Activated CD8-positive, alpha-beta T cell treated with anti-CD3 and anti-CD28 coated beads for 36 hours (primary cell): ENCODE results near the gene UGT8. TPM values are rescaled to one million over a fixed set of nuclear protein-coding genes. Genes with fewer than 3 reads are reported as not detected.

Experiments
- ATAC-seq: fragments of 200-7000 bp; cut with Tn5 transposase; one replicate; pipeline ENCODE4 v1.10.0; 2021; ENCODE audit warnings: mild to moderate bottlenecking, moderate library complexity
- CTCF ChIA-PET: fragments of 350-600 bp; sonication (Branson Sonifier 250); formaldehyde crosslinking; loops from one replicate; lab custom pipeline; 2021; ENCODE audit warnings: antibody characterized with exemption; lab: Charles Lee
- POLR2A ChIA-PET: fragments of 350-600 bp; sonication (Branson Sonifier 250); formaldehyde crosslinking; loops from one replicate; lab custom pipeline; 2021; ENCODE audit warnings: antibody characterized with exemption; lab: Charles Lee
- DNase-seq: peaks from one replicate; pipeline ENCODE4 v3.0.0-alpha.2; 2020
- H3K27ac Mint-ChIP-seq: one replicate; pipeline ENCODE4 v1.8.0; 2021; ENCODE audit warnings: mild to moderate bottlenecking, mixed read lengths
- H3K27me3 Mint-ChIP-seq: one replicate; pipeline ENCODE4 v1.8.0; 2021; ENCODE audit warnings: mixed read lengths
- H3K36me3 Mint-ChIP-seq: one replicate; pipeline ENCODE4 v1.8.0; 2021; ENCODE audit warnings: low read depth, mixed read lengths
- H3K4me1 Mint-ChIP-seq: one replicate; pipeline ENCODE4 v1.8.0; 2021; ENCODE audit warnings: low read depth, mixed read lengths
- H3K4me3 Mint-ChIP-seq: one replicate; pipeline ENCODE4 v1.8.0; 2021; ENCODE audit warnings: mild to moderate bottlenecking, moderate library complexity, mixed read lengths
- H3K9me3 Mint-ChIP-seq: one replicate; pipeline ENCODE4 v1.8.0; 2021; ENCODE audit warnings: mixed read lengths
- intact Hi-C: fragments of 100-400 bp; cut with micrococcal nuclease; formaldehyde crosslinking; loops from one replicate; pipeline ENCODE4 v1.10.0; 2022
- total RNA-seq, 2 experiments: library from RNA; stranded (reverse); gene quantifications; one replicate each; pipeline ENCODE4 v1.2.3, GENCODE V29; 2021
- TF ChIP-seq, protein P1 (sequence below): fragments of 200-600 bp; IDR thresholded peaks from one replicate; pipeline ENCODE4 v1.8.0; 2022; ENCODE audit warnings: antibody characterized with exemption, mild to moderate bottlenecking

The UGT8 gene
- total RNA-seq: under 1 TPM; 0.07 to 0.14 TPM

DNA sequence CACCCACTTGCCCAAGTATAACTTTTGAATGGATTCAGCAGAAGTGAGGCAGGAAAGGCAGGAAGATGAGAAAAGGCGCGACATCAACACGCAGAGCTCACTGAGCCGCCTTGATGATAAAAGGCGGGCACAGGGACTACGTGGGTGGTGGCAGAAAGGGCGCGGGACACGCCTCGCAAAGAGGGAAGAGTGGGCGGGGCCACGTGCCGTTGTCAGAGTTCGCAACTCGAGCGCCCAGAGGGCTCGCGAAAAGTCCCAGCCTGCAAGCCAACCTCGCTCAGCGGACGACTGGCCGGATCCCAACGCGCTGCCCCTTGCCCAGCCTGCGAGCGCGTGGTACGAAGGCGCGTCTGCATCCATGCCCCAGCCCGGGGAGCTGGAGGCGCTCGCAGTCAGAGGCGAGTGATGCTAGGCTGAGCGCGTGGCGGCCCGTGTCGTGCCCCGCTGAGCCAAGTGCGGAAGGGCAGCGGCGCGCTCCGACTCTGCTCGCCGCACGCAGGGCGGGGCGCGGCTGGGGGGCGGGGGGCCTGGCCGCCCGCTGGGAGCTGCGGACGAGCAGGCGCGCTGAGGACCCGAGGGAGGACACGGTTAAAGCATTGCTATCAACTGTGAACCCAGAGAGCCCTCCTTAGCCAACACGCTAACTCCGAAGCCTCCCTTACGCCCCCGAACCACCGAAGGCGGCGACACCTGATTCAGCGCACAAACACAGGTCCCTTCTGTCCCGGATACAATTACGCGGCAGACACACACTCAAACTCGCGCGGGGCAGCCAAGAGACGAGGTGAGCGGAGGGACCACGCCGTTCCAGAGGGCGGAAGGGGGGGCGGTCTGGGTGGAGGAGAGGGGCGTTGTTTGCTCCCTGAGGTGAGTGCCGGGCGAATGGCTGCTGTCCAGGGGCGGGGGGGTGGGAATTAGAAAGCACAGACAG lies at the start of gene UGT8:
TSS of gene UGT8 (plus strand) at position 617 of the 931 bp plus-strand sequence. CDS start 24,074 bp downstream, outside the sequence.
- CTCF ChIA-PET: no interaction called here
- no peaks in the 10 kb centered on the region for H3K9me3 Mint-ChIP-seq
- no peak within 1 kb of the TSS for H3K27ac Mint-ChIP-seq
- POLR2A ChIA-PET: no interaction called here
- TF ChIP-seq, protein P1, sequence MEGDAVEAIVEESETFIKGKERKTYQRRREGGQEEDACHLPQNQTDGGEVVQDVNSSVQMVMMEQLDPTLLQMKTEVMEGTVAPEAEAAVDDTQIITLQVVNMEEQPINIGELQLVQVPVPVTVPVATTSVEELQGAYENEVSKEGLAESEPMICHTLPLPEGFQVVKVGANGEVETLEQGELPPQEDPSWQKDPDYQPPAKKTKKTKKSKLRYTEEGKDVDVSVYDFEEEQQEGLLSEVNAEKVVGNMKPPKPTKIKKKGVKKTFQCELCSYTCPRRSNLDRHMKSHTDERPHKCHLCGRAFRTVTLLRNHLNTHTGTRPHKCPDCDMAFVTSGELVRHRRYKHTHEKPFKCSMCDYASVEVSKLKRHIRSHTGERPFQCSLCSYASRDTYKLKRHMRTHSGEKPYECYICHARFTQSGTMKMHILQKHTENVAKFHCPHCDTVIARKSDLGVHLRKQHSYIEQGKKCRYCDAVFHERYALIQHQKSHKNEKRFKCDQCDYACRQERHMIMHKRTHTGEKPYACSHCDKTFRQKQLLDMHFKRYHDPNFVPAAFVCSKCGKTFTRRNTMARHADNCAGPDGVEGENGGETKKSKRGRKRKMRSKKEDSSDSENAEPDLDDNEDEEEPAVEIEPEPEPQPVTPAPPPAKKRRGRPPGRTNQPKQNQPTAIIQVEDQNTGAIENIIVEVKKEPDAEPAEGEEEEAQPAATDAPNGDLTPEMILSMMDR: no peak
- DNase-seq (peak; percentile 61), ATAC-seq (peak; percentile 66)
- H3K36me3 Mint-ChIP-seq: no peaks in the 10 kb centered on the region
- peaks cover 38% of the 10 kb centered on the region for H3K27me3 Mint-ChIP-seq
- intact Hi-C loops: no loop called here
- H3K4me1 Mint-ChIP-seq: peaks cover 9% of the 10 kb centered on the region
- peak within 1 kb of the TSS; percentile 40 for H3K4me3 Mint-ChIP-seq

DNA sequence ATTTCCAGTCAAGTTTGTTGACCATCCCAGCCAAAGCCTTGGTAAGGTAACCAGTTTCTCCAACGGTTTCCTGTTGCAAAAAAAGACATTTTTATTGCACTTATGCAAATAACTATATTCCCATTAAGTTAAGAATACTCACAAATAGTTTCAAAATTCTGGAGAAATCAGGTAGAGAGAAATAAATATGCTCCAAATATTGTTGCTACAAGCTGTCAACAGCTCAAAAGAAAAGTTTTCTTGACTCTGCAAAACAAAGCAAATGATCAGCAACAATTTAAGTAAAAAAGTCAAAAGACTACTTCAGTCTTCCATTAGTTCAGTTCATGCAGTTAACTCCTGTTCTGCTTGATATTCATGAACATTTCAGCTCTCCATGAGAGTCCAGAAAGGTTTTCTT lies 49.0 kb upstream of the UGT8 start:
- no peak overlapping the region for H3K4me3 Mint-ChIP-seq

DNA sequence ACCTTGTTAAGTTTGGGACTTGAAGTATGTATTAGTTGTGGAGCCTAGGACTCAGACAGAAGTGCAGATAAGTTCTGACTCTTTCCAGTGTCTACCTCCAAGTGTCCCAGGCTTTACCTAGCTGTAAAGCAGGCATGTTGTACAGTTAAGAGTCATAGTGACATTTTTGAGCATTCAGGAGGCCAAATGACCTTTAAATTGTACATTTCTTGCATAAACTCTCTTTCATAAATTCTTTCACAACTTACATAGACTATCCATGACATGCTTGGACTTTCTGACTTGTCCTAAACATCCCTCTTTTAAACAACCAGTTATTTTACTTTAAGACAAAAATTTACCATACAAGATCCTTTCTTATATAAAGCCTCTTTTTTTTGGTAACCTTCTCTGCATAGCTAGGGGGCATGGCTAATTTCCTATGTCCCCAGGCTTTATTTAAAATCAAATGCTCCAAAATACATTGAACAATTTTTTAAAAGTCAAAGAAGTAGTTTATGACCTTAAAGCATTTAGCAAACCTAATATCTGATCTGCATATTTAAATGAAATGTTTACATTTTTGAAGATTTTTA lies 40.1 kb upstream of the UGT8 start:
- DNase-seq (no peak), ATAC-seq (no peak)
- Mint-ChIP-seq H3K36me3 (no peaks in the 10 kb centered on the region), H3K4me3 (no peak overlapping the region), H3K4me1 (no peaks in the 10 kb centered on the region), H3K9me3 (peaks cover 9% of the 10 kb centered on the region), H3K27me3 (peaks cover 1% of the 10 kb centered on the region), H3K27ac (no peak overlapping the region)
- CTCF ChIA-PET: no interaction called here
- intact Hi-C loops: no loop called here
- POLR2A ChIA-PET: no interaction called here
- TF ChIP-seq, protein P1: no peak

More for the DNA sequence above, 49.0 kb upstream of the UGT8 start:
- ATAC-seq: no peak
- no peaks in the 10 kb centered on the region for H3K36me3 Mint-ChIP-seq
- no peaks in the 10 kb centered on the region for H3K4me1 Mint-ChIP-seq
- CTCF ChIA-PET: no interaction called here
- H3K9me3 Mint-ChIP-seq: peaks cover 2% of the 10 kb centered on the region
- H3K27me3 Mint-ChIP-seq: peaks cover 1% of the 10 kb centered on the region
- TF ChIP-seq, protein P1: no peak
- H3K27ac Mint-ChIP-seq: no peak overlapping the region
- intact Hi-C loops: no loop called here
- POLR2A ChIA-PET: no interaction called here
- no peak for DNase-seq

- DNase-seq (no peak), ATAC-seq (no peak)
- Mint-ChIP-seq H3K9me3 (peaks cover 9% of the 10 kb centered on the region), H3K27me3 (no peaks in the 10 kb centered on the region), H3K36me3 (no peaks in the 10 kb centered on the region), H3K4me3 (no peak overlapping the region), H3K4me1 (no peaks in the 10 kb centered on the region), H3K27ac (no peak overlapping the region)
- CTCF ChIA-PET: no interaction called here
- TF ChIP-seq, protein P1: no peak
- POLR2A ChIA-PET: no interaction called here
- intact Hi-C loops: no loop called here
These were observed 37.0 kb upstream of the UGT8 start for GRCh38 chr4:114561590-114561989.
